ENCODE measurements around the gene PSD2.

PSD2 gene

GRCh38 chr5:139760066-139761056 is 35.2 kb upstream of the PSD2 start:
- Histone ChIP-seq H3K4me1 (ENCODE audit: control insufficient read depth, low read length) (peaks cover 46% of the 10 kb centered on the region), H3K9me2 (replicated peaks; ENCODE audit: control insufficient read depth, low read length) (no peaks in the 10 kb centered on the region), H3K79me2 (ENCODE audit: control insufficient read depth, low read length) (no peaks in the 10 kb centered on the region), H3F3A (ENCODE audit: control insufficient read depth, insufficient read depth) (no peaks in the 10 kb centered on the region), H3K36me3 (ENCODE audit: control insufficient read depth, low read length) (no peaks in the 10 kb centered on the region), H3K9me3 (ENCODE audit: control insufficient read depth, insufficient read depth, low read length) (no peaks in the 10 kb centered on the region), H3K27me3 (ENCODE audit: control insufficient read depth, low read length) (peaks cover 54% of the 10 kb centered on the region), H4K20me1 (ENCODE audit: control insufficient read depth, insufficient read depth, low read depth, low read length) (no peaks in the 10 kb centered on the region; the same call in 1 of the 2 replicates), H3K4me3 (ENCODE audit: low read length) (no peak overlapping the region), H3K27ac (ENCODE audit: low read depth, low read length) (no peak overlapping the region), H3K4me2 (ENCODE audit: low read length) (no peak overlapping the region)
- TF ChIP-seq CTCF (IDR thresholded peaks at IDR 0.05; ENCODE audit: low read depth, low read length, poor library complexity, severe bottlenecking) (no peak), EZH2phosphoT487 (IDR thresholded peaks at IDR 0.05; ENCODE audit: borderline replicate concordance, low read length) (no peak)

GRCh38 chr5:139761057-139761450 is 34.6 kb upstream of the PSD2 start:
- Histone ChIP-seq H3K27me3 (ENCODE audit: control insufficient read depth, low read length) (peaks cover 47% of the 10 kb centered on the region), H3F3A (ENCODE audit: control insufficient read depth, insufficient read depth) (no peaks in the 10 kb centered on the region), H3K27ac (ENCODE audit: low read depth, low read length) (no peak overlapping the region), H3K9me3 (ENCODE audit: control insufficient read depth, insufficient read depth, low read length) (no peaks in the 10 kb centered on the region), H3K9me2 (replicated peaks; ENCODE audit: control insufficient read depth, low read length) (no peaks in the 10 kb centered on the region), H3K4me3 (ENCODE audit: low read length) (no peak overlapping the region), H3K36me3 (ENCODE audit: control insufficient read depth, low read length) (no peaks in the 10 kb centered on the region), H3K4me1 (ENCODE audit: control insufficient read depth, low read length) (peaks cover 39% of the 10 kb centered on the region), H4K20me1 (ENCODE audit: control insufficient read depth, insufficient read depth, low read depth, low read length) (no peaks in the 10 kb centered on the region; the same call in 1 of the 2 replicates), H3K79me2 (ENCODE audit: control insufficient read depth, low read length) (no peaks in the 10 kb centered on the region), H3K4me2 (ENCODE audit: low read length) (no peak overlapping the region)
- TF ChIP-seq CTCF (IDR thresholded peaks at IDR 0.05; ENCODE audit: low read depth, low read length, poor library complexity, severe bottlenecking) (no peak), EZH2phosphoT487 (IDR thresholded peaks at IDR 0.05; ENCODE audit: borderline replicate concordance, low read length) (no peak)

DNA sequence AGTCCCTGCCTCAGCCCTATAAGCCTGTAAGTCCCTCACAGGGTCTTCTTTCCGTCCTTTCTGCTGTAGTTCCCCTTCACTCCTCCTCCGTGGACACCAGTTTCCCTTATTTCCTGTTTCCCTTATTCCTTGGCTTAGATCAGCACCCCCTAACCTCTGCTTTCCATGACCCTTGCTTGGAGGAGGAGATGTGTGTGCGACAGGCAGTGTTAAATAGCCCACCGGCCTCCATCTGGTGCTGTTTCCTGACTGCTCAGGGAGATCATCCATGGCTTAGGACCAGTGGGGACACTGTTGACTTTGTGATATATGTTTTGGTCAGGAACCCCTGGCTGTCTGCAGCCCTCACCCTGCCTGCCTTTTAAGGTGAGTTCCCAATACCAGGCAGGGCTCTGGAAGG is 34.1 kb upstream of the PSD2 start:
- no peaks in the 10 kb centered on the region for H3K36me3 ChIP-seq (ENCODE audit: control insufficient read depth, low read length)
- no peak overlapping the region for H3K4me3 ChIP-seq (ENCODE audit: low read length)
- no peaks in the 10 kb centered on the region for H3K9me2 ChIP-seq (replicated peaks; ENCODE audit: control insufficient read depth, low read length)
- TF ChIP-seq EZH2phosphoT487 (IDR thresholded peaks at IDR 0.05; ENCODE audit: borderline replicate concordance, low read length) (no peak), CTCF (IDR thresholded peaks at IDR 0.05; ENCODE audit: low read depth, low read length, poor library complexity, severe bottlenecking) (no peak)
- no peaks in the 10 kb centered on the region; the same call in 1 of the 2 replicates for H4K20me1 ChIP-seq (ENCODE audit: control insufficient read depth, insufficient read depth, low read depth, low read length)
- H3K9me3 ChIP-seq (ENCODE audit: control insufficient read depth, insufficient read depth, low read length) = no peaks in the 10 kb centered on the region
- no peaks in the 10 kb centered on the region for H3F3A ChIP-seq (ENCODE audit: control insufficient read depth, insufficient read depth)
- H3K4me2 ChIP-seq (ENCODE audit: low read length) = no peak overlapping the region
- H3K27me3 ChIP-seq (ENCODE audit: control insufficient read depth, low read length) = peaks cover 43% of the 10 kb centered on the region
- no peak overlapping the region for H3K27ac ChIP-seq (ENCODE audit: low read depth, low read length)
- no peaks in the 10 kb centered on the region for H3K79me2 ChIP-seq (ENCODE audit: control insufficient read depth, low read length)
- H3K4me1 ChIP-seq (ENCODE audit: control insufficient read depth, low read length) = peaks cover 35% of the 10 kb centered on the region
